ENCODE measurements around the gene EPM2A.

- no peak for TF ChIP-seq RAD21 (conservative IDR thresholded peaks at IDR 0.05)
- no peak for TF ChIP-seq CTCF (IDR thresholded peaks at IDR 0.05; ENCODE audit: poor library complexity, severe bottlenecking)
- TF ChIP-seq SMC3 (conservative IDR thresholded peaks at IDR 0.05; ENCODE audit: poor library complexity) = no peak
- TF ChIP-seq, protein P1, sequence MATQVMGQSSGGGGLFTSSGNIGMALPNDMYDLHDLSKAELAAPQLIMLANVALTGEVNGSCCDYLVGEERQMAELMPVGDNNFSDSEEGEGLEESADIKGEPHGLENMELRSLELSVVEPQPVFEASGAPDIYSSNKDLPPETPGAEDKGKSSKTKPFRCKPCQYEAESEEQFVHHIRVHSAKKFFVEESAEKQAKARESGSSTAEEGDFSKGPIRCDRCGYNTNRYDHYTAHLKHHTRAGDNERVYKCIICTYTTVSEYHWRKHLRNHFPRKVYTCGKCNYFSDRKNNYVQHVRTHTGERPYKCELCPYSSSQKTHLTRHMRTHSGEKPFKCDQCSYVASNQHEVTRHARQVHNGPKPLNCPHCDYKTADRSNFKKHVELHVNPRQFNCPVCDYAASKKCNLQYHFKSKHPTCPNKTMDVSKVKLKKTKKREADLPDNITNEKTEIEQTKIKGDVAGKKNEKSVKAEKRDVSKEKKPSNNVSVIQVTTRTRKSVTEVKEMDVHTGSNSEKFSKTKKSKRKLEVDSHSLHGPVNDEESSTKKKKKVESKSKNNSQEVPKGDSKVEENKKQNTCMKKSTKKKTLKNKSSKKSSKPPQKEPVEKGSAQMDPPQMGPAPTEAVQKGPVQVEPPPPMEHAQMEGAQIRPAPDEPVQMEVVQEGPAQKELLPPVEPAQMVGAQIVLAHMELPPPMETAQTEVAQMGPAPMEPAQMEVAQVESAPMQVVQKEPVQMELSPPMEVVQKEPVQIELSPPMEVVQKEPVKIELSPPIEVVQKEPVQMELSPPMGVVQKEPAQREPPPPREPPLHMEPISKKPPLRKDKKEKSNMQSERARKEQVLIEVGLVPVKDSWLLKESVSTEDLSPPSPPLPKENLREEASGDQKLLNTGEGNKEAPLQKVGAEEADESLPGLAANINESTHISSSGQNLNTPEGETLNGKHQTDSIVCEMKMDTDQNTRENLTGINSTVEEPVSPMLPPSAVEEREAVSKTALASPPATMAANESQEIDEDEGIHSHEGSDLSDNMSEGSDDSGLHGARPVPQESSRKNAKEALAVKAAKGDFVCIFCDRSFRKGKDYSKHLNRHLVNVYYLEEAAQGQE (IDR thresholded peaks at IDR 0.05; ENCODE audit: borderline replicate concordance) = no peak
- TF ChIP-seq EZH2 (IDR thresholded peaks at IDR 0.05; ENCODE audit: borderline replicate concordance, insufficient read depth, low read length, poor library complexity, severe bottlenecking) = no peak
Observed at GRCh38 chr6:145603424-145603833, 131.9 kb downstream of the EPM2A start.
